Colon (tissue), 2 donors: ENCODE data around the gene FLOT1.

Source experiments
- FAIRE-seq: peaks from 2 replicates; lab custom pipeline; 2012; peaks lifted over from hg19 to GRCh38; lab: Jason Lieb, UNC
- donor health status: control.
- donor health status: control.

The FLOT1 gene

DNA sequence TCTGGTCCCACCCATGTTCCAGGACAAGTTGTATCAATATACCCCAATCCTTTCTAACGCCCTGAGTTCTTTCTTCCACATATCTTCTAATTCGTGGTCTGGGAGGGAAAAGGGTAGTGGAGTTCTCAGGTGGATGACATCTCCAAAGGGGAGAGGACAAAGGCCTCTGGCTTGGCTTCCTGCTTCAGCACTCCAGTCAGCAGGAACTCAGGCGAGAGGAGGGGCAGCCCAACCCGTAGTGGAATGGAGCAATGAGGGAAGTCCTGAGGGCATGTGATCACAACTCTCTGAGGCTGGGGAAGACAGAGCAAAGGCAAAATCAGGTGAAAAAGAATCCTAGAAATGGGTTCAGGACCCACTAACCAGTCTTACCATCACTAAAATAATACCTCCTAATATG, 42.1 kb downstream of the FLOT1 start:
- FAIRE-seq: no peak

DNA sequence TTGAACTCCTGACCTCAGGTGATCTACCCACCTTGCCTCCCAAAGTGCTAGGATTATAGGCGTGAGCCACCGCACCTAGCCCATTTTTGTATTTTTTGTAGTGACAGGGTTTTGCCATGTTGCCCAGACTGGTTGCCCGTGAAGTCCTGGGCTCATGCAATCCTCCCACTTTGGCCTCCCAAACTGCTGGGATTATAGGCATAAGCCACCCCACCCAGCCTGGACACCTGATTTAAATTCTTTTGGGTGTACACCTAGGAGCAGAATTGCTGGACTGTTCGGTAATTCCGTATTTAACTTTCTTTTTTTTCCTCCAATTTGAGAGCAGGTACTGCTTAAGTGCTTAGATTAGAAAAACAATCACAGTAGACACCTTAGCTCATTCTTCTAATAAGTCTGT, 46.1 kb downstream of the FLOT1 start:
- FAIRE-seq: no peak

DNA sequence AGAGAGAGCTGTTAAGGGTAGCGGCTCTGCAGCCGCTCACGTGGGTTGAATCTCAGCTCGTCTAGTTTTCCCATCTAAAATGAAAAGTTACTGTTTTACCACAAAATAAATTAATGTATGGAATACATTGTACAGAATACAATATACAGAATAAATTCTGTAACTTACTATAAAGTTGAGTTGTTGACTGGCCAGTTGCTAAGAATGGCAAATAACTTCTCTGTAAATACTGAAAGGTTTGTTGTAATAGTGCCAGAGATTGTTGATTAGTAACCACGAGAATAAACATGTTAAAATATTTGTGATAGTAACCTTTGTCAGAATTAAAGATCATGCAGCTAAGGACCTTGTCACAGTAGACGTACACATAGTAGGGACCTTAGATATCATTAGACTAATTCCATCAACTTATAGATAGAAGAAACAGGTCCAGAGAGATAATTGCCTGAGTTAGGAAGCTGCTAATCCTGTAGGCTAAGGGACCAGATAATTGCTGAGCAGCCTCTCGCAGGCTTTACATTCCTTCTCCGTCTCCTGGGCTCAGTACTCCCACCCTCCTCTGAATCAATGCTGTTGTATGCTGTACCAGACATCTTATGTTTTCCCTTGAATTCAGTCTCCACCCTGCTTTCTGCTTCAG, 51.2 kb downstream of the FLOT1 start:
- no peak for FAIRE-seq

DNA sequence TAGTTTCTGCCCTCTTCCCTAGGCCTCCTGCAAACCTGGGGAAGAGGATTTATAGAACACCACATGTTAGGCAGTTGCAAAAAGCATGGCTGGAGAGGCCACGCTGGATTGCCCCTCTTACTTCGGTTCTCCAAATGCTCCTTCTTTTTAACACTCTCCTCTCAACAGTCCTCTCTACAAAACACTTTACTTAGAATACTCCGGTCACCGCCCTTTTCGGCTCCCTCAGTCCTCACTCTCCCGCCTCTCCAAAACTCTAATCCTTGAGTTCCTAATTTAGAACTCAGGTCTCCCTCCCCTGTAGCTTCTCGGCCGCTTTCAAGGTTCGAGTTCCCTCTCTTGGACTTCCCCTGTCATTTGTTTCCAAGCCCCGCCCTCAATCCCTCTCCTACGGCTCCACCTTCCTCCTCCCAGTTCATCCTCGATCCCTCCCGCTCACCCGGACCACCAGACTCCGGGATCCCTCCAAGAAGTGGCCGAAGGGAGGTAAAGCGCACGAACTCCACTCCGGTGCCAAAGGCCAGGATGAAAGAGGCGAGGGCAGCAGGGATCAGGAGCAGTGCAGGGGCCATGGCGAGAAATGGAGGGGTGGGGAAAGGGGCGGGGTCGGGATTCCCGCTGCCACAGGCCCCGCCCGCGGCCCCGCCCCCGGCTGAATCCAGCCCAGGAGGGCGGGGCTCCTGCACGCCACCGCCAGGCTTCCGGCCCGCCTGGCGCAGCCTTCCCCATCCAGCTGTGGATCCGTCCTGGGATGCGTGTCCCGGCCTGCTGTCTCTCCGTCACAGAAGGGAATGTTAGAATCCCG, 51.9 kb downstream of the FLOT1 start, which contains the start of gene NRM:
NRM (minus strand) TSS at position 582 of the 805 bp plus-strand sequence; CDS start at position 572, 10 bp downstream.
- FAIRE-seq: no peak

DNA sequence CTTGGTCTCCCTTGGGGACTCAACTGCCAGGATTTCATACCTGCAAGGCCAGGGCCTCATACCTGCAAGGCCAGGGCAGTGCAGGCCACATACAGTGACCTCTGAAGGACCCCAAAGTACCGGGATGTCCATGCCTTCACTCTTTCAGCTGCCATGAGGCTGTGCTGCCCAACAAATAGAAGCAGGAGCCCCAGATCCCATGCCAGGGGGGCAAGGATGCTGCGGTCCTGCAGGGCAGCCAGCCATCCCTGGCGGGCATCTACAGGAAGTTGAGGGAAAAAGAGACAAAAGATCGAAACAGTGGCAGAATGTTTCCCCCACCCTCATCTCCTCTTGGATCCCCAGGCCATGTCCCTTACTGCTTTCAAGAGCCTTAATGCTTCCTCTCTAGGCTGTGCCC, 52.5 kb downstream of the FLOT1 start:
- no peak for FAIRE-seq

DNA sequence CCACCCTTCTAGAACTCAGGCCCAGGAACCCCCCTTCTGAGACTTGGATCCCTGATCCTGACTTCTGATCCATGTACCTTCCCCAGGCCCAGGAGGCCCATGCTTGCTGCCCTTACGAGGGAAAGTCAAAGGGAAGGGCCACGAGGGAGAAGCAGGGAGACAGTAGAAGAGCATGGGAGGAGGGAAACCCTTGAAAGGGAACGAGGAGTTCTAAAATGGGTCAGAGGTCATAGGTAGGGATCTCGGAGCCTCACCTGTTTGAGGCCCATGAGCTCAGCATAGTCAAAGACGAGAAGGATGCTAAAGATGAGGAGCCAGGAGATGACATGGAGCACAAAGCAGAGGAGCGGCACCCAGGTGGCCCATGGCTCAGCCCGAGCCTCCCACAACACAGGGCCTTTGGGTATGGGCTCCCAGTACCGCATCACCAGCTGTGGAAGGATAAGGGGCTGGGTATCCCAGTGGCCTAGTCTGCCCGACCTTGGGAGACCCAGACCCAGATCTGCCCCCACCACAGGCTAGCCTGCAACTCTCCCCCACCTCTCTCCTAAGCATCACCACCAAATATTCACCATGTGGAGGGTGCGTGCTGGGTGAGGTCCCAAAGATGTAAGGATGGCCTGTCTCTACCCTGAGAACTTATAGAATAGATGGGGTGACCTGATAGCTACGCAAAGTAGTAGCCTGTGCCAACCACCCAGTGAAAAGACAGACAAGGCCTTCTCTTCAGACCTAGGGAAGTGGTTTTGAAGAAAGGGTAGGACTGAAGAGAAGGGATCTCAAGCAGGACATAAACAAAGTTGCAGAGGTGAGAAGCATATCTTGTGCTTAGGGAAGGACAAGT, 53.2 kb downstream of the FLOT1 start:
- FAIRE-seq: no peak

DNA sequence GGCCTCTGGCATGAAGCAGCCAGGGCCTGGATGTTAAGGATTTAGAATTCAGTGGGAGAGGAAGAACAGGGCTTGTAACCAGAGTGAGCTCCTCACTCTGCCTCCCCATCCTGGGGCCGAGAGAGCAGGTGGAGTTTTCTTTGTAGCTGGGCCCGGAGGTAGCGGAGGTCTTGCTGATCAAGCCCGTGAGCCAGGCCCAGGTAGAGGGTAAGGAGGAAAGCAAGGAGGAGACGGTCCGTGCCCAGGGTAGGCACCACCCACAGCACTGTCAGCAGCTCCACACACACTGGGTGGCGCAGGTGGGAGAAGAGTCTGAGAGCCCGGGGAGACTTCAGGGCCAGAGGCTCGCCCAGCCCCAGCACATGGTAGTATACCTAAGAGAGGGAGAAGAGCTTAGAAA, 53.9 kb downstream of the FLOT1 start:
- FAIRE-seq: no peak

DNA sequence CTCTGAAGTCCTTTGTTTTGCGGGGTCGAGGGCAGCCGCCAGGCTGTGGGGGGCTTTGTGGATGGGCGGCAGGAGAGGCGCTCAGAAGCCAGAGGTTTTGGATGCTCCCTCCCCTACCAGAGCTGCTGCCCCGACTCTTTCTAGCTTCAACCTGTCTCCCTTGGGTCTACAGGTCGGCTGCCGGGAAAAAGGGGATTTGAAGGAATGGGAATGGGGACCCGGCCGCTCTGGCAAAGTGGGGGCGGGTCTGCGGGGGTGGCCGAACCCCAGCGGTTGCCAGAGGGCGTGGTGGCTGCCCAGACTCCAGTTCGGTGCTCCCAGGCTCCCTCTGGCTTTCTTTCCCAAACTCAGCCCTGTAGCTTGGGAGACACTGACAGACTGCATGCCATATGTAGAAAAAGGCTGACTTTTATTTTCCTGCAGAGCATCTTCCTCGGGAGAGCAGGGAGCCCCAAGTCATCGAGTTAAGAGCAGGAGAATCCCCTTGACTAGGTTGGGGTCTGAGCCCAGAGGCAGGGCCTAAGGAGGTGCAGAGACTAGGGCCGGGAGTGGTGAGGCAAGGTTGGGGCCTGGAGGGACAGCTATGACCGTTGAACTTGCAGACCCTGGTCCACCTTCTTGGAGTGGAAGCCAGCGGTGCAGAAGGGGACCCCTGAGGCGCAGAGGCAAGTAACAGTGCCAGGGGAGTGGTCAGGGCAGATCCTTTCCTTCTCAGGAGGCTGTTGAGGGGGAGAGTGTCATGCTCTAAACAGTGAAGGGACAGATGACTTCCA, 54.6 kb downstream of the FLOT1 start:
- FAIRE-seq: no peak

DNA sequence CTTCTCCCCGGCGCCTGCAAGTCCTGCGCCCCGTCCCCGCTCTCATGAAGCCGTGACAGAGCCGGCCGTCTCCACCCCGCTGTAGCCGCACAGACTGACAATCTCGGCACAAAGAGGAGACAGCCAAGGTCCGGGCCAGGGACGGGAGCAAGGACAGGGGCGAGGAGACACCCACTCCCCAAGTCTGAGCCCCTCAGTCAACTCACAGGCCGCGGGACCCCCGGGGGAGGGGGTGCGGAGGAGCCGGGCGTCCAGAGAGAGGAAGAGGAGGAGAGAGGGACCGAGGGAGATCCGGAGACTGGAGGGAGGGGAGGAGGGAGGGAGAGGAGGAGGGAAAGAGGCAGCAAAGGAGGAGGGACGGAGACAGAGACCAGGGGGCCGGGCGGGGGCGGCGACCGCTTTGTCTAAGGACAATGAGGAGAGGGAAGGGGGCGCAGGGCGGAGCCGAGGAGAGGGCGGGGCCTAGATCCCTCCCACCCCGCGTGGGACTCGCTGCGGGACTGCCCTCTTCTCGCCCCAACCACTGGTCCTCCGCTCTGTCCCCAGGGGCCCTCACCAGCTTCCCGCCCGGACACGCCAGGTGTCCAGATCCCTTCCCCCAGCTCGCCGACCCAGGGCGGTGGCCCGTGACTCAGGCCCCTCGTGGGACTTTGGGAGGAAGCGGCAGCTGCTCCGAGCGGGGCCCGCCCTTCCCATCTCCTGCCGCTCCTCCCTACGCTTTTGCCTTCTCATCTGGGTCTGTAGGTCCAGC, 55.4 kb downstream of the FLOT1 start:
- no peak for FAIRE-seq

DNA sequence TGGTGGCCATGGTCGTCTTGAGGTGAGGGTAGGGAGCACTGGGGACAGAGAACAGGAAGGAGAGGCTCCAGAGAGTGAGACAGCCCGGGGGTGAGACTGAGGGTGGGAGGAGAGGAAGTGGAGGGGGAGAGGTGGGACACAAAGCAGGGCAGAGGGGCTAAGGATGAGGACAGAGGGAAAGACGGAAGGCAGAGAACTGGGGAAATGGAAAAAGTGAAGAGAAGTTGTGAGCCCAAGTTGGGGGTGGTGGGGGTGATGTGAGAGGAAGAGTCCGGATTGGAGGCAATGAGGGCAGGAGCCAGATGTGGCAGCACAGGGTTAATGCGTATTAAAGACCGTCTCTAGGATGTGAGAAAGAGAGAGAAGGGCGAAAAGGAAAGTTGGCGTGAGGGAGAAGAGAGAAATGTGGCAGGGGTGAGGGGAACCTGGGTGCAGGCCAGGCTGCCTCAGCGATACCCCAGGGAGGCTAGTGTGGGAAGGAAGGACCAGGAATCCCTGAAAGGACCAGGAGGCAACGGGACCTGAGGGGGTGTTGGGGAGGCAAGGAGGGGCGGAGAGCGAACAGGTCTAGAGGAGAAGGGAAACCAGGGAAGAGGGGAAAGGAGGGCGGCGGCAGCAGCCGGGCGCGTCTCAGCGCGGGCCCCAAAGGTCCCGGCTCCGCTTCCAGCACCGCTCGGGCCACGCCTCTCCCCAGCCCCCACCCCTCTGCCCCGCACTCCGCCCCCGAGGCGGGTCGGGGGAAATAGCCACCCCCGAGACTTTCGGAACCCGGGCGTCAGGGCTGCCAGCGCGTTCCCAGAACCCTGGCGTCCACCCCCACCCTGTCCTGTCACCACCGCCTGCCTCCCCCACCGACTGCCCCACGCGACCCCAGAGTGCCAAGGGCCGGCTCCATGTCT, 56.2 kb downstream of the FLOT1 start, which contains the start of gene PPP1R18:
PPP1R18 (minus strand) TSS at position 637 of the 899 bp plus-strand sequence; CDS start at position 10, 627 bp downstream.
- FAIRE-seq: no peak

DNA sequence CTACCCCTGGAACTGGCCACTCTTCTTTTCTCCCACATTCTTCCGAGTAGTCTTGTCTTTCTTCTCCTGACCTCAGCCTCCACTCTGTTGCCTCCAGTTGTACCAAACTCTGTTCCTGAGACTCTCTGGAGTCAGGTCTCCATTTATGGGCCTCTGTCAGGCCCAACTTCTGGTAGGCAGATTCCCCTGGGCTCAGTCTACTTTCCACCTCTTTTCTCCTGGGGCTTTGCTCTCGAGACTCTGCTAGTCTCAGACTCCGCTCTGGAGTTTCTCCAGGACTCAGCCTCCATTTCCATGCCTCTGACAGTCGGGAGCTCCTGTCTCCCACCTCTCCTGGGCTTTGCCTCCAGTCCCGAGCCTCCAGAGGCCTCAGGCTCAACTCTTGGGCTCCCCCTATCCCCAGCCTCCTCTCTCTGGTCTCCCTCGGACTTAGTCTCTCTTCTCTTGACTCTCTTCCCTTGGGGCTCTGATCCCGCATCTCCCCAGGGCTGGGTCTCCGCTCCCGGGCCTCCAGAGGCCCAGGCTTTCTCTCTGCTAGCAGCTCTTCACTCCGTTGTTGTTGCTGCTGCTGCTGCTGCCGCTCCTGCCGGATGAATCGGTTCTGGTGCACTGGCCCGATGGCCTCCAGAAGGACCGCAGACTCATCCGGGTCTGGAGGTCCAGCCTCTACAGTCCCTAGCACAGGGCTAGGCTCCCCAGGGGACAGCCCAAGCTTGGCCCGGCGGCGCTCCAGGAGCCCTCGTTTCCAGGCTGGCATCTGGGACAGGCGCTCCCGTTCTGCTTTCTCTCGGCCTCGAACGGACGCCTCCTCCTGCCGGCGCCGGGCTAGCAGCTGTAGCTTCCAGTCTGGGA, 57.1 kb downstream of the FLOT1 start:
- no peak for FAIRE-seq

DNA sequence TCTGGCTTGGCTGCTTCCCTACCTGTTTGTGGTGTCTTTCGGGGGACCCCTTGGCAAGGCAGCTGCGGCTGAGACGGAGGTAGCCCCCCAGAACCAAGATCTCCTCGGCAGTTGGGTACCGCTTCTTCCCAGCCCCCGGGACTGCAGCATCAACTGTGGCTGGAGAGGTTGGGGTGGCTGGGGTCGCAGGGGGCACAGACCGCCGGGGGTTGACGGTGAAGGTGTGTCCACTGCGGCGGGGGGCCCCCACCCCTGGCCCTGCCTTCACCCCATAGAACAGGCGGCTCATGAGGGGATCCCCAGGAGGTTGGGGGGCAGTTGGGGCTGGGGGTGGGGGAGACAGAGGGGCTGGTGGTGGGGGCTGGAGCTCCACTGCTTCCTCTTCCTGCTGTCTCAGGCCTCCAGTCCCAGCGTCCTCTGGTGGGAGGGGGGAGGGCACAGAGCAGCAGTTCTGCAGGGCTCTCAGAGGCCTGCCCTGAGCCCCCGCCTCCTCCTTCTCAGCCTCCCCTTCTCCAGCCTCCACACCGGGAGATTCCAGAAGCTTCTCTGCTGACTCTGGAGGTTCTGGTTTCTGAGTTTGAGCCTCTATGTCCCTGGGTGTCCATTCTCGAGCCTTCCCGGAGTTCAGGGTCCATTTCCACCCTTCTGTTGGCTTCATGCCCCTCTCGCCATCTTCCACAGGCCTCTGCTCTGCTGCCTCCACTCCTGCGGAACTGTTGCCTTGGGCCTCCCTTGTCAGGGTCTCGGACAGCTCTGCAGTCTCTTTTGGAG, 57.9 kb downstream of the FLOT1 start:
- no peak for FAIRE-seq

DNA sequence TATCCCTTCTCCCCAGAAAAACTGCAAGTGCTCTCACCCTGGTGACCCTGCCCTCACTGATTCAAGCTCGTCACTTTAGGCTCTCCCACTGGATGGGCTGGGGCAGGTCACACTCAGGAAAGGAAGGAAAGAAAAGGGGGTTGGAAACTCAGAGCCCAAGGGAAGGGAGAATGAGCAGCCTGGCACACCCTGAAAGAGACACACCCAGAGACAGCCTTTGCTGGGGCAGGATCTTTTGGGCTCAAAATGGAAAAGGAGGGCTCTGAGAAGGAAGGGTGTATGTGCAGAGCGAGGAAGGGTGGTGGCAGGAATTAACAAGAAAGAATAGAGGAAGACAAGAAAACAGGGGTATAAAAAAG, 58.5 kb downstream of the FLOT1 start:
- no peak for FAIRE-seq

DNA sequence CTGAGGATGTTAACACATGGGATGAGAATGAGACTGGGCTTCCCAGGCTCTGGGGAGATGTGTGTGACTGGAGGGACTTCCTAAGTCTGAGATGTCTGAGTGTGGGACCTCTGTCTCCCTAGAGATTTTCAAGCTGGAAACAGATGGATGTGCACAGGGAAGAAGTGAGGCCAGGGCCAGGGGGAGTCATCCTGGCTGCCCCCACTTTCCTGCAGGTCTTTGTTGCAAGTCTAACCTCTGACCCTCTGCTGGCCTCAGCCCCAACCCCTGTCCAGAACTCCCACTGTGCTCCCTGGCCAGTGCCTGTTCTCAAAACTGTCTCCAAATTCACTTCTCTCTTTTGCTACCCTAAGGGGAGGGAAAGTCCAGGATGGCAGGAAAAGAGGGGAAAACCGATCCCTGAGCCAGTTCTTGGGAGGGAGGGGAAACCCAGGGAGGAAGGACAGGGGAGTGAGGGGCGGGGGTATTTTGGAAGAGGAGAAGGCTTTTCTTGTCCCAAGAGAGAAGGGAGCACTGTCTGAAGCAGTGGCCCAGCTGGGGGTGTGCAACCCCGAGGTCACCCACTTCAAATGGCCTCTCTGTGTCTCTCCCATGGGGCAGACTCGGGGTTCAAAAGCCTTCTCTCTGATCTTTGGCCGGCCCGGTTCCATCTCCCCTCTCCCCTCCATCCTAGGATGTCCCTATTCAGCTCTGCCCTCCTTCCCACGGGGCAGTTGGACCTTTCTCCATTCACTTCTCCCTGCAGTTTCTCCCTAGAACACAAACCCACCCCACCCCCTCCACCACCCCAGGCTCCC, 59.1 kb downstream of the FLOT1 start:
- FAIRE-seq: no peak

DNA sequence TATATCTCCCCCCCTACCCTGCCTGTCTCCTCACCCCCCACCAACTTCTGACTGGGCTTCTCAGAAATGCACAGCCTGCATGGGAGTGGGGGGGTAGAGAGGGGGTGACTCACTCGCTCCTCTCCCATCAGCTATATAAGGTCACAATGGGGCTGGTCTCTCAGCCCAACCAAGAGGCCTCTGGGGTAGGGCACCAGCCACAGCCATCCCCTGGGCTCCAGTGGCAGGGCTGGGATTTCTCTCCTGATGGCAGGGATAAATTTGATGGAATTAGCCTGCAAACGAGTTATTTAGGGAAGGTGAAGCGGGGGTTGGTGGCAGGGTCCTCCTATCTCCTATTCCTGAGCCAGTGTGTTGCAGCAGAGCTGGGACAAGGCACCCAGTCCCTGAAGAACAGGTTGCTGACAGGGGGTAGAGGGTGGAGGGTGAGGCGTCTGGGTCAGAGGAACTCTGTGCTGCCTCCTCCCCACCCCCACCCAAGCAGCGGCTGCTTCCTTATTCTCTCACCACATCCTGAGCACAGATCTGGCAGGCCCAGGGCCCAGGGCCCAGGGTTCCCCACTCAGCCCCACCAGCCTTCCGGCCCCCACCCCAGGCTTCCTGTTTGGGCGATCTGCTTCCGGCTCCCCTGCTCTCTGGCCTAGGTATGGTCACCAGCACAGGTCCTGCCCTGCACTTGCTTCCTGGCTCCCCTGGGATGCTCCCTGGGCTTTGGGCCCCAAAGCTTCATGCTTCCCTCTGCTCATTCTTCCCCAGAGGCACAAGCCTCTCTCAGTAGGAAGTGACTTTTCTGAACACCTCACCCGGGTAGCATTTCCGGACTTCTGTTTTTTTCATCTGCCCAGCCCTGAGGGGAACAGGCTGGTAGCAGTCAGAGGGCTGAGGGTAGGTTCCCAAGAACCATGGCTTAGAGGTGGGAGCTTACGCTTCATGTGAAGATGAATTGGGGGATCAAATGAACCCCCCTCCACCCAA, 60.1 kb downstream of the FLOT1 start:
- FAIRE-seq: no peak

DNA sequence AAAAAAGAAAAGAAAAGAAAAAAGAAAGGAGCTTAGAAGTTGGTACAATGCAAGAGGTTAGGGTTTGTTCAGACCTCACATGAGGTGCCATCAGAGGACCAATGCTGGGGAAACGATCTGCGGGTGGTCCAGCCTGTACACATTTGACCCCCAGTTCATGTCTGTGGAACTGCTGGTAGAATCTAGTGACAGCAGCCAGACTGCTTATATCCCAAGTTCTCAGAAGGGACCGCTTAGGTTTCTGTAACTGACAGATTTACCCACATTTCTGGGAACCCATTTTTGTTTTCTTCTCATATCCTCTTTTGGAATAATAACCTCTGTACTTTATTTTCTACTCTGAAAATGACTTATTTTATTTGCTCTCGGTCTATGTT, 60.7 kb downstream of the FLOT1 start:
- FAIRE-seq: no peak
